K562 (cell line): ENCODE results near the gene ARV1. TPM values are rescaled to one million over a fixed set of nuclear protein-coding genes. Genes with fewer than 3 reads are reported as not detected.

Experiments used
- BRD9 ChIP-seq: fragments of 450-650 bp; IDR thresholded peaks from 2 replicates; pipeline ENCODE4 v1.6.1; 2018; ENCODE audit warnings: low read depth; ENCODE audit not compliant: partially characterized antibody
- CBX5 ChIP-seq: IDR thresholded peaks from 2 replicates; pipeline ENCODE4 v1.6.1; 2014; ENCODE audit warnings: low read depth, borderline replicate concordance
- CREB3 ChIP-seq: fragments of 450-650 bp; conservative IDR thresholded peaks from 2 replicates; pipeline ENCODE4 v1.6.1; 2016; ENCODE audit warnings: missing genetic modification characterization, low read depth, mild to moderate bottlenecking, missing compliant biosample characterization, moderate library complexity
- CREBBP ChIP-seq: IDR thresholded peaks from one replicate; pipeline ENCODE4 v1.6.1; 2012; ENCODE audit warnings: low read depth, mild to moderate bottlenecking, control low read depth, inconsistent platforms, low read length
- DLX4 ChIP-seq: fragments of 250-450 bp; sonication (Bioruptor Pico); IDR thresholded peaks from 2 replicates; pipeline ENCODE4 v1.6.1; 2021; ENCODE audit warnings: mild to moderate bottlenecking
- DPF2 ChIP-seq: fragments of 450-650 bp; IDR thresholded peaks from 2 replicates; pipeline ENCODE4 v1.6.1; 2016
- FOXA3 ChIP-seq, 2 experiments: fragments of 450-650 bp in 1 of 2; sonication (generic) in 1 of 2; formaldehyde crosslinking; IDR thresholded peaks in 1 of 2; conservative IDR thresholded peaks in 1 of 2; 2 replicates each; pipeline versions ENCODE4 v1.4.0 to v1.8.0; 2020 to 2022; ENCODE audit warnings: mild to moderate bottlenecking in 2 of 2, missing genetic modification reagents in 1 of 2
- FOXO4 ChIP-seq: fragments of 450-650 bp; formaldehyde crosslinking; IDR thresholded peaks from 2 replicates; pipeline ENCODE4 v1.4.0; 2020; ENCODE audit warnings: mild to moderate bottlenecking, moderate library complexity
- HDAC3 ChIP-seq: fragments of 450-650 bp; IDR thresholded peaks from 2 replicates; pipeline ENCODE4 v1.6.1; 2018; ENCODE audit warnings: borderline replicate concordance, mild to moderate bottlenecking, moderate library complexity; ENCODE audit not compliant: partially characterized antibody
- HMBOX1 ChIP-seq: sonication (generic); IDR thresholded peaks from 2 replicates; pipeline ENCODE4 v1.6.1; 2016
- KLF1 ChIP-seq: fragments of 450-650 bp; IDR thresholded peaks from 2 replicates; pipeline ENCODE4 v1.6.1; 2016; ENCODE audit warnings: missing genetic modification characterization, missing compliant biosample characterization
- MYC ChIP-seq, 2 experiments: fragments of 250-450 bp in 1 of 2; sonication (Bioruptor Pico) in 1 of 2; IDR thresholded peaks; 2 replicates each; pipeline versions ENCODE4 v1.5.1 to v1.6.1; 2012 to 2021; ENCODE audit warnings: low read depth in 2 of 2, borderline replicate concordance in 1 of 2, improper control_type of control experiment in 1 of 2, low read length in 1 of 2, mild to moderate bottlenecking in 1 of 2, moderate library complexity in 1 of 2
- NCOA2 ChIP-seq, 2 experiments: fragments of 450-650 bp; IDR thresholded peaks; 2 replicates each; pipeline ENCODE4 v1.6.1; 2018; ENCODE audit warnings: mild to moderate bottlenecking in 2 of 2, moderate library complexity in 1 of 2; ENCODE audit not compliant: partially characterized antibody in 2 of 2
- NFXL1 ChIP-seq: fragments of 450-650 bp; formaldehyde crosslinking; IDR thresholded peaks from 2 replicates; pipeline ENCODE4 v1.4.0; 2021; ENCODE audit warnings: mild to moderate bottlenecking
- NR2C2 ChIP-seq, 2 experiments: fragments of 200-800 bp in 1 of 2; sonication (Bioruptor generic) in 1 of 2; sonication (generic) in 1 of 2; formaldehyde crosslinking in 1 of 2; IDR thresholded peaks; 2 replicates each; pipeline versions ENCODE4 v1.6.1 to v1.8.0; 2016 to 2022; ENCODE audit warnings: mild to moderate bottlenecking in 1 of 2, missing compliant biosample characterization in 1 of 2, missing genetic modification characterization in 1 of 2, missing genetic modification reagents in 1 of 2
- NR2F6 ChIP-seq: fragments of 450-650 bp; formaldehyde crosslinking; IDR thresholded peaks from 2 replicates; pipeline ENCODE4 v1.4.0; 2020; ENCODE audit warnings: mild to moderate bottlenecking
- PHF21A ChIP-seq: fragments of 450-650 bp; IDR thresholded peaks from 2 replicates; pipeline ENCODE4 v1.6.1; 2017; ENCODE audit warnings: low read depth, borderline replicate concordance
- POLR2H ChIP-seq: IDR thresholded peaks from 2 replicates; pipeline ENCODE4 v1.6.1; 2016; ENCODE audit warnings: missing genetic modification characterization, low read depth, mild to moderate bottlenecking, control low read depth, missing compliant biosample characterization, moderate library complexity
- RBBP5 ChIP-seq: fragments of 200-600 bp; sonication (generic); IDR thresholded peaks from 2 replicates; pipeline ENCODE4 v1.6.1; 2012; ENCODE audit warnings: borderline replicate concordance, mild to moderate bottlenecking, low read length, control low read depth, inconsistent platforms; ENCODE audit not compliant: insufficient read depth, poor library complexity, severe bottlenecking
- SOX6 ChIP-seq: fragments of 450-650 bp; IDR thresholded peaks from 2 replicates; pipeline ENCODE4 v1.6.1; 2014; ENCODE audit warnings: mild to moderate bottlenecking
- ZEB2 ChIP-seq: fragments of 450-650 bp; IDR thresholded peaks from 2 replicates; pipeline ENCODE4 v1.6.1; 2016
- ZFP1 ChIP-seq: fragments of 450-650 bp; formaldehyde crosslinking; IDR thresholded peaks from 2 replicates; pipeline ENCODE4 v1.4.0; 2020; ENCODE audit warnings: mild to moderate bottlenecking, mixed read lengths
- ZNF133 ChIP-seq: fragments of 250-450 bp; sonication (Bioruptor Pico); IDR thresholded peaks from 2 replicates; pipeline ENCODE4 v1.4.0; 2020; ENCODE audit warnings: mild to moderate bottlenecking
- ZNF316 ChIP-seq: fragments of 450-650 bp; IDR thresholded peaks from 2 replicates; pipeline ENCODE4 v1.6.1; 2016
- polyA plus RNA-seq, 8 experiments: library from polyadenylated mRNA; depleted of rRNA in 4 of 8; stranded (reverse) in 5 of 8; unstranded in 3 of 8; fragments of >200 nt; fragmentation: Nextera tagmentation in 2 of 8; fragmentation: Illumina TruSeq in 1 of 8; extraction: Ambion mirVana in 2 of 8; extraction: Trizol in 1 of 8; gene quantifications; 2 replicates each; pipeline versions ENCODE4 v1.2.1 to v1.2.3, GENCODE V29; 2011 to 2014; ENCODE audit warnings: inconsistent platforms in 1 of 8, missing spikeins in 1 of 8
- total RNA-seq, 7 experiments: library from RNA; depleted of rRNA in 6 of 7; stranded (reverse); fragments of >200 nt in 6 of 7; fragmentation: Illumina TruSeq in 2 of 7; extraction: Trizol in 2 of 7; gene quantifications; 2 replicates each; pipeline versions ENCODE4 v1.2.1 to v1.2.3, GENCODE V29; 2011 to 2021; ENCODE audit warnings: low replicate concordance in 1 of 7

ARV1 gene
- total and polyA plus RNA-seq, 9 of the 15 experiments (the other 6 are each of a cell fraction or from before 2014, with no cell fraction given) = 54.8 to 139 (median 74.0) TPM

- 0 out of 2 replicates have a peak, but pooled peaks have one; percentile 38 for TF ChIP-seq NR2C2 (CRISPR knock-in tag; IDR thresholded peaks at IDR 0.05)
- peak; percentile 82 for TF ChIP-seq NR2C2 (tag; IDR thresholded peaks at IDR 0.05)
- TF ChIP-seq RBBP5 = no peak
- peak; percentile 98 for TF ChIP-seq ZNF316
- peak; percentile 82; the same call in 1 of the 2 replicates for TF ChIP-seq FOXO4 (CRISPR knock-in tag)
- peak; percentile 86; the same call in 1 of the 2 replicates for TF ChIP-seq ZEB2
- TF ChIP-seq NR2F6 (CRISPR knock-in tag) = no peak
- peak; percentile 80 for TF ChIP-seq MYC (IDR thresholded peaks at IDR 0.05; ENCODE audit: low read depth, low read length)
- no peak; the same call in 1 of the 2 replicates for TF ChIP-seq MYC (CRISPR knock-in tag; IDR thresholded peaks at IDR 0.05; ENCODE audit: borderline replicate concordance, low read depth)
- peak; percentile 94 for TF ChIP-seq SOX6
- TF ChIP-seq ZFP1 = peak; percentile 67; the same call in 1 of the 2 replicates
- no peak for TF ChIP-seq CREBBP
- no peak; the same call in 1 of the 2 replicates for TF ChIP-seq DLX4
- 0 out of 2 replicates have a peak, but pooled peaks have one; percentile 72 for TF ChIP-seq ZNF133 (CRISPR knock-in tag)
- TF ChIP-seq FOXA3 (CRISPR knock-in tag; conservative IDR thresholded peaks at IDR 0.05 in 1 of 2, IDR thresholded peaks at IDR 0.05 in 1 of 2) = peak in 1 of 2 experiments; percentile 50; a peak in 2 of 4 replicates
- peak; percentile 86 for TF ChIP-seq HMBOX1
- peak; percentile 95 for TF ChIP-seq DPF2
- peak; percentile 76 for TF ChIP-seq POLR2H (tag)
- TF ChIP-seq CREB3 (tag) = peak; percentile 87
- TF ChIP-seq CBX5 = no peak
- peak; percentile 78; the same call in 1 of the 2 replicates for TF ChIP-seq KLF1
- TF ChIP-seq PHF21A = no peak
- TF ChIP-seq NCOA2 (IDR thresholded peaks at IDR 0.05; ENCODE audit: partially characterized antibody in 2 of 2) = no peak
- TF ChIP-seq HDAC3 = peak; percentile 88
- TF ChIP-seq NFXL1 (CRISPR knock-in tag) = peak; percentile 88
- peak; percentile 95 for TF ChIP-seq BRD9
Observed at GRCh38 chr1:231049121-231049979, 70.5 kb downstream of the ARV1 start (continued).
